K562 (cell line): ENCODE results near the gene BCAR3. TPM values are rescaled to one million over a fixed set of nuclear protein-coding genes. Genes with fewer than 3 reads are reported as not detected.
"Not testable (repeated sequence)": the region's sequence is repeated elsewhere in the genome, so short reads cannot be mapped to it uniquely, and the experiment has no call there.

ENCODE experiments used
- ATAC-seq: fragments of 200-7000 bp; cut with Tn5 transposase; 3 replicates; pipeline ENCODE4 v1.9.1; 2020; ENCODE audit warnings: moderate library complexity
- BruUV-seq: library from RNA; stranded (reverse); fragments of 400-500 nt; replicated peaks from 2 replicates; lab custom pipeline; 2021; lab: Mats Ljungman, UMichigan
- CTCF ChIA-PET: fragments of 300-600 bp; formaldehyde crosslinking; extraction: SDS; loops from one replicate; lab custom pipeline; 2021; ENCODE audit warnings: low intra/inter-chr PET ratio; lab: Yijun Ruan, JAX
- POLR2A ChIA-PET: fragments of 300-600, 350-650 bp; sonication (Branson Sonifier 250); formaldehyde crosslinking; extraction: SDS; loops from one replicate; lab custom pipeline; 2021; ENCODE audit warnings: antibody characterized with exemption, inconsistent platforms; lab: Yijun Ruan, JAX
- DNase-seq, 4 experiments: peaks; one replicate each; pipeline versions ENCODE4 v3.0.0 to v3.0.0-alpha.2; 2011 to 2018; ENCODE audit warnings: low spot score in 3 of 4, mixed read lengths in 3 of 4; ENCODE audit errors: extremely low read depth in 1 of 4
- FAIRE-seq: peaks from 2 replicates; lab custom pipeline; 2011; peaks lifted over from hg19 to GRCh38; lab: Jason Lieb, UNC
- H2AFZ ChIP-seq: 2 replicates; pipeline ENCODE4 v1.6.0; 2011; ENCODE audit warnings: low read depth, low read length, control low read depth, inconsistent platforms
- H3K27ac ChIP-seq: fragments of 200-600 bp; 3 replicates; pipeline ENCODE4 v1.8.0; 2011; ENCODE audit warnings: low read depth, mild to moderate bottlenecking, control low read depth, inconsistent platforms, low read length, moderate library complexity, mixed read lengths; ENCODE audit errors: extremely low read depth
- H3K27me3 ChIP-seq, 2 experiments: fragments of 300-600 bp in 1 of 2; 2 replicates in 1 of 2; 3 replicates in 1 of 2; pipeline versions ENCODE4 v1.6.0 to v1.8.0; 2011; ENCODE audit warnings: inconsistent platforms in 2 of 2, low read length in 2 of 2, mild to moderate bottlenecking in 1 of 2, mixed read lengths in 1 of 2, moderate library complexity in 1 of 2; ENCODE audit not compliant: control insufficient read depth in 2 of 2, insufficient read depth in 2 of 2
- H3K36me3 ChIP-seq: fragments of 300-600 bp; 3 replicates; pipeline ENCODE4 v1.8.0; 2011; ENCODE audit warnings: mild to moderate bottlenecking, low read length, inconsistent platforms; ENCODE audit not compliant: control insufficient read depth, insufficient read depth
- H3K4me1 ChIP-seq, 2 experiments: fragments of 200-600 bp in 1 of 2; replicated peaks in 1 of 2; 2 replicates in 1 of 2; 3 replicates in 1 of 2; pipeline versions ENCODE4 v1.5.1 to v1.8.0; 2011; ENCODE audit warnings: inconsistent platforms in 2 of 2, low read length in 2 of 2, mild to moderate bottlenecking in 1 of 2, mixed read lengths in 1 of 2, moderate library complexity in 1 of 2; ENCODE audit not compliant: control insufficient read depth in 2 of 2, insufficient read depth in 2 of 2
- H3K4me2 ChIP-seq: 2 replicates; pipeline ENCODE4 v1.6.1; 2011; ENCODE audit warnings: low read length, control low read depth, inconsistent platforms, mixed read lengths; ENCODE audit not compliant: insufficient read depth
- H3K4me3 ChIP-seq: fragments of 200-600 bp; sonication (generic), shearing (Covaris generic); 2 replicates; pipeline ENCODE4 v1.5.1; 2016; ENCODE audit warnings: control low read depth, inconsistent platforms
- H3K79me2 ChIP-seq: fragments of 200-600 bp; 3 replicates; pipeline ENCODE4 v1.8.0; 2011; ENCODE audit warnings: low read length, inconsistent platforms; ENCODE audit not compliant: control insufficient read depth, insufficient read depth
- H3K9ac ChIP-seq, 2 experiments: 2 replicates each; pipeline versions ENCODE4 v1.6.0 to v1.6.1; 2011; ENCODE audit warnings: low read depth in 2 of 2, low read length in 2 of 2, control low read depth in 1 of 2, inconsistent platforms in 1 of 2, mild to moderate bottlenecking in 1 of 2, mixed read lengths in 1 of 2; ENCODE audit not compliant: insufficient read depth in 1 of 2
- H3K9me1 ChIP-seq: one replicate; pipeline ENCODE4 v1.6.0; 2011; ENCODE audit warnings: inconsistent platforms, mild to moderate bottlenecking, low read length, moderate library complexity; ENCODE audit not compliant: control insufficient read depth, insufficient read depth
- H3K9me3 ChIP-seq: replicated peaks from 2 replicates; pipeline ENCODE4 v1.5.1; 2011; ENCODE audit warnings: low read depth, low read length, inconsistent platforms; ENCODE audit not compliant: control insufficient read depth, insufficient read depth
- H4K20me1 ChIP-seq: replicated peaks from 2 replicates; pipeline ENCODE4 v1.6.1; 2011; ENCODE audit warnings: low read length, inconsistent platforms, mixed read lengths; ENCODE audit not compliant: control insufficient read depth, insufficient read depth
- KHSRP ChIP-seq: fragments of 450-650 bp; IDR thresholded peaks from 2 replicates; pipeline ENCODE4 v1.6.1; 2017
- RBM15 ChIP-seq: fragments of 200-400 bp; formaldehyde crosslinking; IDR thresholded peaks from 2 replicates; pipeline ENCODE4 v1.6.1; 2018; ENCODE audit warnings: mild to moderate bottlenecking, low read length, moderate library complexity; ENCODE audit not compliant: insufficient read depth
- THRA ChIP-seq: fragments of 450-650 bp; IDR thresholded peaks from 2 replicates; pipeline ENCODE4 v1.6.1; 2017; ENCODE audit warnings: mild to moderate bottlenecking, moderate library complexity
- WGBS: fragments of 100-300 bp; shearing (Covaris generic); methylation state at CpG from one replicate; pipeline ENCODE4 v1.1.6; 2016; ENCODE audit warnings: low coverage, mixed read lengths; ENCODE audit not compliant: insufficient coverage; ENCODE audit errors: missing lambda C conversion rate; 5-methylcytosine and 5-hydroxymethylcytosine counted together
- in situ Hi-C: fragments of 300-500 bp; cut with MboI; formaldehyde crosslinking; loops from 4 replicates; pipeline ENCODE4 v1.15.0; 2018; ENCODE audit warnings: inconsistent platforms, mixed read lengths
- intact Hi-C: fragments of 100-400 bp; cut with micrococcal nuclease; formaldehyde crosslinking; loops from 2 replicates; pipeline ENCODE4 v1.14.2; 2022
- polyA plus RNA-seq, 8 experiments: library from polyadenylated mRNA; depleted of rRNA in 4 of 8; stranded (reverse) in 5 of 8; unstranded in 3 of 8; fragments of >200 nt; fragmentation: Nextera tagmentation in 2 of 8; fragmentation: Illumina TruSeq in 1 of 8; extraction: Ambion mirVana in 2 of 8; extraction: Trizol in 1 of 8; gene quantifications; 2 replicates each; pipeline versions ENCODE4 v1.2.1 to v1.2.3, GENCODE V29; 2011 to 2014; ENCODE audit warnings: inconsistent platforms in 1 of 8, missing spikeins in 1 of 8
- total RNA-seq, 7 experiments: library from RNA; depleted of rRNA in 6 of 7; stranded (reverse); fragments of >200 nt in 6 of 7; fragmentation: Illumina TruSeq in 2 of 7; extraction: Trizol in 2 of 7; gene quantifications; 2 replicates each; pipeline versions ENCODE4 v1.2.1 to v1.2.3, GENCODE V29; 2011 to 2021; ENCODE audit warnings: low replicate concordance in 1 of 7

The BCAR3 gene
- total and polyA plus RNA-seq, 9 of the 15 experiments (the other 6 are each of a cell fraction or from before 2014, with no cell fraction given) = 1.8 to 6.3 (median 3.8) TPM

- no peak for TF ChIP-seq THRA
- no peak for TF ChIP-seq KHSRP
- no peak for TF ChIP-seq RBM15
These were observed 16.9 kb upstream of the BCAR3 start (continued) for GRCh38 chr1:93698329-93699048.

- FAIRE-seq, H3K9me3 ChIP-seq, DNase-seq, H3K9me1 ChIP-seq, BruUV-seq, intact Hi-C loops, ATAC-seq, H3K36me3 ChIP-seq, H4K20me1 ChIP-seq, CTCF ChIA-PET, H3K27ac ChIP-seq, H2AFZ ChIP-seq, in situ Hi-C loops, H3K4me2 ChIP-seq, H3K9ac ChIP-seq, H3K4me1 ChIP-seq, H3K4me3 ChIP-seq, H3K79me2 ChIP-seq: not testable (repeated sequence)
- H3K27me3 ChIP-seq = peaks cover 2 to 50% of the 10 kb centered on the region in 2 experiments; a peak in 4 of 5 replicates
- 11% methylated on average over 10 of the region's 13 CpGs for WGBS
- POLR2A ChIA-PET = interaction anchor here (1.0 kb wide), 1 partner anchor 8 kb away, joined by 4 read pairs; no protein-coding TSS in a partner anchor
These were observed 15.9 kb upstream of the BCAR3 start for GRCh38 chr1:93697566-93697965.
